Epithelial cell of proximal tubule (primary cell): ENCODE results near the gene PDE1C. TPM values are rescaled to one million over a fixed set of nuclear protein-coding genes. Genes with fewer than 3 reads are reported as not detected.
A peak's percentile ranks its signal among the peaks of the same experiment; 100 is the strongest.

Experiments
- DNase-seq: peaks from one replicate; pipeline ENCODE4 v3.0.0-alpha.2; 2011; ENCODE audit warnings: low read depth
- H3K4me3 ChIP-seq: 2 replicates; pipeline ENCODE4 v1.5.1; 2011; ENCODE audit warnings: low read depth, mild to moderate bottlenecking, low read length
- CTCF ChIP-seq: conservative IDR thresholded peaks from 2 replicates; pipeline ENCODE4 v1.5.1; 2012; ENCODE audit warnings: low read depth, mild to moderate bottlenecking, low read length
- total RNA-seq: library from RNA; depleted of rRNA; stranded (reverse); fragments of >200 nt; gene quantifications from 2 replicates; pipeline ENCODE4 v1.2.3, GENCODE V29; 2015

The PDE1C gene
- total RNA-seq, 1 donor from 2014 or later: 5.9 TPM

GRCh38 chr7:32103361-32103760 is 33.2 kb upstream of the PDE1C start:
- no peak overlapping the region for H3K4me3 ChIP-seq
- DNase-seq: no peak
- TF ChIP-seq CTCF: no peak

- no peak for TF ChIP-seq CTCF
- DNase-seq: no peak
- H3K4me3 ChIP-seq: no peak overlapping the region
Observed at GRCh38 chr7:32102432-32102873, 32.2 kb upstream of the PDE1C start.

- DNase-seq: no peak
- H3K4me3 ChIP-seq: no peak overlapping the region
- no peak for TF ChIP-seq CTCF
Observed at GRCh38 chr7:32100407-32100907, 30.2 kb upstream of the PDE1C start.

DNA sequence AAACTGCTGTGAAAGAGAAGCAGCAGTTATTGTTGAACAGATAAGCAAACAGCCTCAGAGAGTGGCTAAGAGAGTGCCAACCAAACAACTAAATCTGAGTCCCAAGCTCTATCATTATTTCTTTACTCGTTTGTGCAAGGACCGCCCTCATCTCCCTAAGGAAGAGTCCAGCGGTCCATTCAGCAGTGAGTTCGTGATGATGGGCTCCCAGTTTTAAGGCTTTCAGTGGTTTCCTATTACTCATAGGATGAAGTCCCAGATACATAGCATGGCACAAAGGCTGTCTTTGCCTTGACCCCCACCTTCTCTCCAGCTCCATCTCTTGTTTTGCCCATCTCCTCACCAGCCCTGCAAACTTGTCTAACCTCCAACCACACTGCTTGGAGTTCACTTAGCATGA is 24.3 kb upstream of the PDE1C start:
- TF ChIP-seq CTCF: no peak

DNA sequence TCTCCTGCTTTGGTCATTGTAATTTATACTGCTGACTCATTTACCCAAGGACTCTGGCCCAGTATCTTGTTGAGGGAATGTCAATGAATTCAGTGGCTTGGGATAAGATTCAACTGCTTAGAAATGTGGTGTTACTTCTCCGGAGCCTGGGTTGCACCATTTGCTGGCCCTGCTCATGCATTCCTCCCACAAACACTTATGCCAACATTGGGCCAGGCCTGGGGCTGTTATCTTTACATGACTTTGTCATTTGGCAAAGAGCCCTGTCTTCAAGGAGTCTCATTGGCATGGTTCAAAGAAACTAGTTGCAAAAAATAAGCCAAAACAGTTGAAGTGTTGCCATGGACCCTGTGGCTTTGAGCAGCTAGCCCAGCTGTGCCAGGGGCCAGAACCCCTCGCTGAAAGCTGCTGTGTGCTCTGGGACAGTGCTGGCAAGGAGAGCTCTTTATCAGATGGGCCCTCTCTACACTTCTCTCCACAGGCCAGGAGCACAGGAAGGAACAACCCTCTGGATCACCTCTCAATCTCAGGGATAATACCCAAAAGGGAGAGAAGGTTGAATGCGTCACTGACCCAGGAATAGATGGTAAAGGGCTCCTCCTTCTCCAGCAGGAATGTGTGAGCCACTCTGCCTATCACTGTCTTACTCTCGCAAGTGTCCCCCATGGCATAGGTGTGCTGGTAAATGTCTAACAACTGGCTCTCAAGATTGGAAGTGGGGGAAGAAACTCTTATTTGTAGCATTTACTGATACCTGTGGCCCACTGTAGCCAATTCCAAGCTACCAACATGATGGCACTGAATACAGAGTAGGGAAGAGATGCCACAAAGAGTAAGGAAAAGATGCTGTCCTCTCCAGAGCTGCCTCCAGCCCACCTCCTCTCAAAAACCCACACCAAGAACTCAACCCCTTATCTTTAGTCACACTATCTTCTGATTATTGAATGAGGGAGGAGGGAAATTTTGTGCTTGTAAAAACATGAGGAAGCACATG is 23.5 kb upstream of the PDE1C start:
- DNase-seq: peak; percentile 41
- TF ChIP-seq CTCF: no peak
- H3K4me3 ChIP-seq: no peak overlapping the region

More for the DNA sequence above, 24.3 kb upstream of the PDE1C start:
- no peak for DNase-seq
- no peak overlapping the region for H3K4me3 ChIP-seq

DNA sequence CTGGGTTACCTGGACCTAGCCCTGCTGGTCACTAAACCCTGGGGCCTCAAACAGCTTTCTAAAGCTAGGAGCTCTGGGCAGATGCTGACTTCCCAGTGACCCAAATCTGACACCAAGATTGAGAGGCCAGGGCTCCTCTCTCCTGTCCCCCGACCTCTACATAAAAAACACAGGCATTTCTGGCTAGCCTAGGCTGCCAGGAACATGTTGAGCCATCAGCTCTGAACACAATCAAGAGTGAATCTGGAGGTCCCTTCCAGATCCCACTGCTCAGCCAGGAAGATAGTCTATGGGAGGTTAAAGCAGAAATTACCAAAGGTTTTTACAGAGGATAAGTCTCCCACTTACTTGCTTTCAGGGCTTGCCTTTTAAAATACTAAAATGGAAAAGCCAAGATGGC is 22.1 kb upstream of the PDE1C start:
- no peak overlapping the region for H3K4me3 ChIP-seq
- DNase-seq: no peak
- no peak for TF ChIP-seq CTCF
